Gastrocnemius medialis (tissue), 4 donors: ENCODE results near the gene FFAR1. TPM values are rescaled to one million over a fixed set of nuclear protein-coding genes. Genes with fewer than 3 reads are reported as not detected.

ENCODE experiments used
- ATAC-seq, 2 donors: fragments of 150-250 bp; one replicate each; pipeline ENCODE4 v1.9.1; 2016
- DNase-seq, 2 donors: peaks; one replicate each; pipeline ENCODE4 v3.0.0-alpha.2; 2019
- H3K27ac ChIP-seq, 4 donors: fragments of 200-600 bp; sonication (generic); 1 replicate in 1 of 4; 2 replicates in 3 of 4; pipeline ENCODE4 v1.5.1; 2016 to 2018; ENCODE audit warnings: mild to moderate bottlenecking in 2 of 4, moderate library complexity in 1 of 4
- H3K27me3 ChIP-seq, 3 donors: fragments of 200-600 bp; sonication (generic) in 2 of 3; 1 replicate in 1 of 3; 2 replicates in 2 of 3; pipeline versions ENCODE4 v1.5.1 to v1.6.0; 2016 to 2019; ENCODE audit warnings: mild to moderate bottlenecking in 1 of 3, moderate library complexity in 1 of 3
- H3K36me3 ChIP-seq, 2 donors: fragments of 200-600 bp; sonication (generic) in 1 of 2; one replicate each; pipeline ENCODE4 v1.5.1; 2017 to 2018
- H3K4me1 ChIP-seq, 2 donors: fragments of 200-600 bp; sonication (generic) in 1 of 2; one replicate each; pipeline ENCODE4 v1.5.1; 2016 to 2017; ENCODE audit warnings: mild to moderate bottlenecking in 2 of 2
- H3K4me3 ChIP-seq, 4 donors: fragments of 200-600 bp; sonication (generic) in 3 of 4; 1 replicate in 1 of 4; 2 replicates in 3 of 4; pipeline ENCODE4 v1.5.1; 2016 to 2019; ENCODE audit warnings: mild to moderate bottlenecking in 2 of 4
- H3K9me3 ChIP-seq, 3 donors: fragments of 200-600 bp; sonication (generic) in 2 of 3; 1 replicate in 1 of 3; 2 replicates in 2 of 3; pipeline ENCODE4 v1.5.1; 2016 to 2019
- POLR2A ChIP-seq, 2 donors: fragments of 450-650 bp; IDR thresholded peaks; one replicate each; pipeline ENCODE4 v1.6.1; 2017; ENCODE audit warnings: antibody characterized with exemption in 2 of 2, mild to moderate bottlenecking in 2 of 2, moderate library complexity in 2 of 2
- in situ Hi-C, 4 donors: fragments of 200-750 bp; cut with MboI; loops; one replicate each; pipeline versions ENCODE4 v1.15.0 to v1.8.0; 2017; ENCODE audit warnings: low sequenced_read_pairs in 4 of 4
- intact Hi-C: fragments of 100-400 bp; cut with DNase I; formaldehyde crosslinking; loops from one replicate; pipeline ENCODE4 v1.15.1; 2023; ENCODE audit warnings: low total_unique reads
- total RNA-seq, 4 donors: library from RNA; depleted of rRNA; stranded (reverse); fragments of >200 nt; gene quantifications; one replicate each; pipeline versions ENCODE4 v1.1.0 to v1.2.3, GENCODE V29; 2016
- TF ChIP-seq, protein P1 (sequence below), 5 experiments: fragments of 450-650 bp in 3 of 5; fragments of 200-600 bp in 2 of 5; sonication (generic) in 2 of 5; IDR thresholded peaks in 4 of 5; conservative IDR thresholded peaks in 1 of 5; 1 replicate in 4 of 5; 2 replicates in 1 of 5; pipeline ENCODE4 v1.5.1; 2016 to 2019; ENCODE audit warnings: antibody characterized with exemption in 5 of 5, mild to moderate bottlenecking in 3 of 5, moderate library complexity in 3 of 5

Gene FFAR1, protein sequence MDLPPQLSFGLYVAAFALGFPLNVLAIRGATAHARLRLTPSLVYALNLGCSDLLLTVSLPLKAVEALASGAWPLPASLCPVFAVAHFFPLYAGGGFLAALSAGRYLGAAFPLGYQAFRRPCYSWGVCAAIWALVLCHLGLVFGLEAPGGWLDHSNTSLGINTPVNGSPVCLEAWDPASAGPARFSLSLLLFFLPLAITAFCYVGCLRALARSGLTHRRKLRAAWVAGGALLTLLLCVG (N-terminal part only)
- not detected for total RNA-seq

DNA sequence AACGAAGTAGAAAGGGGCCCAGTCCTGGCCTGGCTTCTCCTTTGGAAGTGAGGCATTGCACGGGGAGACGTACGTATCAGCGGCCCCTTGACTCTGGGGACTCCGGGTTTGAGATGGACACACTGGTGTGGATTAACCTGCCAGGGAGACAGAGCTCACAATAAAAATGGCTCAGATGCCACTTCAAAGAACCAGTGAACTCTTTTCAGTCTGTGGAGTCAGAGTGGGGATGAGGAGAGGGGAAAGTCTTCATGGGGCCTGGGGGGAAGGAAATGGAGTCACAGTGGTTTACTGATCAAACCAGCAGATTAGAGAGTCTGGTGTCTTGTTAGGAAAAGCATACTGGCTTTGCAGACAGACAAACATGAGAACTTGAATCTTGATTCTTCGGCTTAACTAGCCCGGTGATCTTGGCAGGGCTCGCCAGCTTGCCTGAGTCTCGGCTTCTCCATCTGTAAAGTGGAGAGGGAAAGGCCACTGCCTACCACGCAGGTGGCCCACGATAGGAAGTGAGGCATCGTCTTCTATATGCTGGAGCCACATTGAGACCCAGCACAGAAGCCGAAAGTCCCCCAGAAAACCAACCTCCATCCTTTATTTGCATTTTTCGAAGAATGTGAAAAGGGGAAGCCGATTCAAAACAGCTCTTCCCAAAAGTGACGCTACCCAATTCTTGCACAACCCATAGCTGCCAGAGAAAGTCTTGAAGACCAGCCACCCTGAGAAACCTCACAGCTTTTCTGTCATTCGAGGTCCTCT, at the start of gene FFAR1:
Gene FFAR1 (plus strand): TSS at position 732 of the 759 bp plus-strand sequence. CDS start 3,650 bp downstream, outside the sequence.
- H3K36me3 ChIP-seq = no peaks in the 10 kb centered on the region
- in situ Hi-C loops = loop anchor here in 1 of 4 donors (10.0 kb wide), 1 partner anchor 147 kb away; the partner anchor contains the start of gene KRTDAP
- no peak for ATAC-seq
- no peaks in the 10 kb centered on the region for H3K9me3 ChIP-seq
- no peaks in the 10 kb centered on the region for H3K27me3 ChIP-seq
- H3K27ac ChIP-seq = no peak within 1 kb of the TSS
- H3K4me3 ChIP-seq = no peak within 1 kb of the TSS
- intact Hi-C loops = no loop called here
- no peaks in the 10 kb centered on the region for H3K4me1 ChIP-seq
- DNase-seq = no peak
- TF ChIP-seq, protein P1, sequence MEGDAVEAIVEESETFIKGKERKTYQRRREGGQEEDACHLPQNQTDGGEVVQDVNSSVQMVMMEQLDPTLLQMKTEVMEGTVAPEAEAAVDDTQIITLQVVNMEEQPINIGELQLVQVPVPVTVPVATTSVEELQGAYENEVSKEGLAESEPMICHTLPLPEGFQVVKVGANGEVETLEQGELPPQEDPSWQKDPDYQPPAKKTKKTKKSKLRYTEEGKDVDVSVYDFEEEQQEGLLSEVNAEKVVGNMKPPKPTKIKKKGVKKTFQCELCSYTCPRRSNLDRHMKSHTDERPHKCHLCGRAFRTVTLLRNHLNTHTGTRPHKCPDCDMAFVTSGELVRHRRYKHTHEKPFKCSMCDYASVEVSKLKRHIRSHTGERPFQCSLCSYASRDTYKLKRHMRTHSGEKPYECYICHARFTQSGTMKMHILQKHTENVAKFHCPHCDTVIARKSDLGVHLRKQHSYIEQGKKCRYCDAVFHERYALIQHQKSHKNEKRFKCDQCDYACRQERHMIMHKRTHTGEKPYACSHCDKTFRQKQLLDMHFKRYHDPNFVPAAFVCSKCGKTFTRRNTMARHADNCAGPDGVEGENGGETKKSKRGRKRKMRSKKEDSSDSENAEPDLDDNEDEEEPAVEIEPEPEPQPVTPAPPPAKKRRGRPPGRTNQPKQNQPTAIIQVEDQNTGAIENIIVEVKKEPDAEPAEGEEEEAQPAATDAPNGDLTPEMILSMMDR (IDR thresholded peaks at IDR 0.05 in 4 of 5, conservative IDR thresholded peaks at IDR 0.05 in 1 of 5) = no peak
- TF ChIP-seq POLR2A (IDR thresholded peaks at IDR 0.05) = no peak

DNA sequence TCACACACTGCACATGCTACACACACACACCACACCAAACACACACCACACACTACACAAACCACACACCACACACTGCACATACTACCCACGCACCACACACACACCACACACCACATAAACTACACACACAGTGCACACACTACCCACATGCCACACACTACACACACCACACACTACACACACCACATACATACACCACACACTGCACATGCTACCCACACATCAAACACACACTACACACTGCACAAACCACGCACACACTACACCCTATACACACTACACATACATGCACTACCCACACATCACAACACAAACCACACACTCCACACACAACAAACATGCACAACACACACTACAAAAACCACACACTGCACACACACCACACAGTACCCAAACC, 49.8 kb upstream of the FFAR1 start:
- DNase-seq (no peak), ATAC-seq (no peak)
- Histone ChIP-seq H3K4me3 (no peak overlapping the region), H3K27ac (no peak overlapping the region), H3K9me3 (no peaks in the 10 kb centered on the region), H3K36me3 (no peaks in the 10 kb centered on the region), H3K4me1 (no peaks in the 10 kb centered on the region), H3K27me3 (peaks cover 14 to 44% (median 40%) of the 10 kb centered on the region in 3 donors)
- intact Hi-C loops (no loop called here), in situ Hi-C loops (no loop called here)
- no peak for TF ChIP-seq POLR2A (IDR thresholded peaks at IDR 0.05)
- TF ChIP-seq, protein P1 (IDR thresholded peaks at IDR 0.05 in 4 of 5, conservative IDR thresholded peaks at IDR 0.05 in 1 of 5) = no peak

DNA sequence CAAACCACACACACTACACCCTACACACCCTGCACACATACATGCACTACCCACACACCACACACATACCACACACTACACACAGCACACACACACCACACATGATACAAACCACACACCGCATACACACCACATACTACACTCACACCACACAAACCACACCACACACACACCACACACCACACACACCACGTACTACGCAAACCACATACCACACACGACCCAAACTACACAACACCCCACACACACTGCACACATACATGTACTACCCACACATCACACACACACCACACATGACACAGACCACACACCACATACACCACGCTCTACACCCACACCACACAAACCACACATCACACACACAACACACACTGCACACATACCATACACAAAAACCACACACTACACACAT, 49.1 kb upstream of the FFAR1 start:
- no peaks in the 10 kb centered on the region for H3K36me3 ChIP-seq
- H3K4me1 ChIP-seq = no peaks in the 10 kb centered on the region
- in situ Hi-C loops (no loop called here), intact Hi-C loops (no loop called here)
- no peaks in the 10 kb centered on the region for H3K9me3 ChIP-seq
- no peak overlapping the region for H3K27ac ChIP-seq
- H3K27me3 ChIP-seq = peaks cover 10 to 42% (median 34%) of the 10 kb centered on the region in 3 donors
- TF ChIP-seq, protein P1 (IDR thresholded peaks at IDR 0.05 in 4 of 5, conservative IDR thresholded peaks at IDR 0.05 in 1 of 5) = no peak
- no peak for TF ChIP-seq POLR2A (IDR thresholded peaks at IDR 0.05)
- DNase-seq = no peak
- ATAC-seq = no peak
- no peak overlapping the region for H3K4me3 ChIP-seq

DNA sequence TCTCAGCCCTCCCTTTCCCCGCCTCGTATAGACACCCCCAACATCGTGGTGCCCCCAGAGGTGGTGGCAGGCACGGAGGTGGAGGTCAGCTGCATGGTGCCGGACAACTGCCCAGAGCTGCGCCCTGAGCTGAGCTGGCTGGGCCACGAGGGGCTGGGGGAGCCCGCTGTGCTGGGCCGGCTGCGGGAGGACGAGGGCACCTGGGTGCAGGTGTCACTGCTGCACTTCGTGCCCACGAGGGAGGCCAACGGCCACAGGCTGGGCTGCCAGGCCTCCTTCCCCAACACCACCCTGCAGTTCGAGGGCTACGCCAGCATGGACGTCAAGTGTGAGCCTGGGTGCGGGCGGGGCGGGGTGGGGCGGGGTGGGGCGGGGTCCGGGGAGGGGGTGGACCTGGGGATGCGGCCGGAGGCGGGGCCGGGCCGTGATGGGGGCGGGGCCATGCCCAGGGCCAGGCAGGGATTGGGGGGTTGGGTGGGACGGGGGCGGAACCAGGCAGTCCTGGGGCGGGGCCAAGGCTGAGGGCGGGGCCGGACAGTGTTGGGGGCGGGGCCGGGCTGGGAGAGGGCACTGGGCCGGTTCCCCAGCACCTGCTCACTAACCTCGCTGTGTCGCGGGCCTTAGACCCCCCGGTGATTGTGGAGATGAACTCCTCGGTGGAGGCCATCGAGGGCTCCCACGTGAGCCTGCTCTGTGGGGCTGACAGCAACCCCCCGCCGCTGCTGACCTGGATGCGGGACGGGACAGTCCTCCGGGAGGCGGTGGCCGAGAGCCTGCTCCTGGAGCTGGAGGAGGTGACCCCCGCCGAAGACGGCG, 48.0 kb upstream of the FFAR1 start:
- intact Hi-C loops (no loop called here), in situ Hi-C loops (no loop called here)
- TF ChIP-seq, protein P1 (IDR thresholded peaks at IDR 0.05 in 4 of 5, conservative IDR thresholded peaks at IDR 0.05 in 1 of 5) = no peak
- TF ChIP-seq POLR2A (IDR thresholded peaks at IDR 0.05) = no peak
- Histone ChIP-seq H3K4me3 (no peak overlapping the region), H3K36me3 (no peaks in the 10 kb centered on the region), H3K4me1 (no peaks in the 10 kb centered on the region), H3K9me3 (no peaks in the 10 kb centered on the region), H3K27ac (no peak overlapping the region), H3K27me3 (peaks cover 12 to 33% (median 26%) of the 10 kb centered on the region in 3 donors)
- DNase-seq (no peak), ATAC-seq (no peak)
